ENCODE measurements around the gene BICRAL.

- no peak for TF ChIP-seq POLR2AphosphoS5 (IDR thresholded peaks at IDR 0.05)
- TF ChIP-seq CTCF (IDR thresholded peaks at IDR 0.05) = no peak
- no peak for TF ChIP-seq POLR2A (IDR thresholded peaks at IDR 0.05)
- TF ChIP-seq EP300 (IDR thresholded peaks at IDR 0.05) = no peak
Observed at GRCh38 chr6:42841844-42842584, 60.2 kb downstream of the BICRAL start.

Measured in stomach (tissue), 4 donors.